ENCODE results near the gene FBXO5. TPM values are rescaled to one million over a fixed set of nuclear protein-coding genes. Genes with fewer than 3 reads are reported as not detected.

The FBXO5 gene
- total RNA-seq, 2 experiments from 2014 or later: 3.0 to 3.3 TPM

DNA sequence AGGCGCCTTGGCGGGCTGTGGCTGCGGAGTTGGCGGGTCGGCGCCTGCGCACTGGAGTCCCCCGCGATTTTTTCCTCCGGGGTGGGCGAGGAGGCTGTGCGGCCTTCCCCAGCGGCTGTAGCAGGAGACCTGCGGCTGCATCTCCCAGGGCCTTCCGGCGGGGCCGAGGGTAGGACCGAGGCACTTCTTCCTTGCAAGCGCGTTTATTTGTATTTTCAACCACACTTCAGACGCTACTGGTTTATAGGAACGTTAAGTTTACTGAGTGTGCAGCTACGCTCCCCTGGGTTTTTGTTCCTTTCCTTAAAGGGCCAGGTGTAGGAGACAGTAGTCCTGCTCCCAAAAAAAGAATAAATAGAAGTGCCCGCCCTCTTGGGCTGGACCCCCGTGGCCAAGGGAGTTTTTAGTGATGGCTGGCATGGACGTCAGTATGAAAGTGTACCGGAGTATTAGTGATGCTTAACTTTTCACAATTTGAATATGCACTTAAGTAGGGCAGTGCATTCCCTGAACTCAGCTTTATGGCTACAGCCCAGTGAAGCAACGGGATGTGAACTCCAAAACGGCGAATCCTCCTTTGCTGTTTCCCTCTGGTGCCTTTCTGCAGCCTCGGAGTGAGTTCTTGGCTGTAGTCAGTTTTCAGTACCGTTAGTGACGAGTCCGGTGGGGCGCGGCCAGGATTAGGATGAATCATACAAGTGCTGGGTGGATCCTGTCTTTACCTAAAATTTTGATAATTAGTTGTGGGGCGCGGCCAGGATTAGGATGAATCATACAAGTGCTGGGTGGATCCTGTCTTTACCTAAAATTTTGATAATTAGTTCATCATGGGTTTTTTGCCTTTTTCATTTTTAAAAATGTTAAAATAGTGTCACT is 1.0 kb upstream of the FBXO5 start:
- H3K4me3 ChIP-seq (ENCODE audit: low read length): peak overlapping the region; percentile 97
- H3K27ac ChIP-seq (ENCODE audit: low read depth in 1 of 2, low read length in 2 of 2): peak overlapping the region; percentile 81 to 93
- peaks cover 30% of the 10 kb centered on the region for H3K4me1 ChIP-seq (ENCODE audit: insufficient read depth, low read length)
- ChIA-PET CTCF (no interaction called here), POLR2A (interaction anchor here (0.7 to 1.7 kb wide), 6 partner anchors 13 to 1795 kb away, joined by 3 to 6 read pairs (median 4); partner anchors contain the start of gene MTRF1L)
- TF ChIP-seq, protein P1, sequence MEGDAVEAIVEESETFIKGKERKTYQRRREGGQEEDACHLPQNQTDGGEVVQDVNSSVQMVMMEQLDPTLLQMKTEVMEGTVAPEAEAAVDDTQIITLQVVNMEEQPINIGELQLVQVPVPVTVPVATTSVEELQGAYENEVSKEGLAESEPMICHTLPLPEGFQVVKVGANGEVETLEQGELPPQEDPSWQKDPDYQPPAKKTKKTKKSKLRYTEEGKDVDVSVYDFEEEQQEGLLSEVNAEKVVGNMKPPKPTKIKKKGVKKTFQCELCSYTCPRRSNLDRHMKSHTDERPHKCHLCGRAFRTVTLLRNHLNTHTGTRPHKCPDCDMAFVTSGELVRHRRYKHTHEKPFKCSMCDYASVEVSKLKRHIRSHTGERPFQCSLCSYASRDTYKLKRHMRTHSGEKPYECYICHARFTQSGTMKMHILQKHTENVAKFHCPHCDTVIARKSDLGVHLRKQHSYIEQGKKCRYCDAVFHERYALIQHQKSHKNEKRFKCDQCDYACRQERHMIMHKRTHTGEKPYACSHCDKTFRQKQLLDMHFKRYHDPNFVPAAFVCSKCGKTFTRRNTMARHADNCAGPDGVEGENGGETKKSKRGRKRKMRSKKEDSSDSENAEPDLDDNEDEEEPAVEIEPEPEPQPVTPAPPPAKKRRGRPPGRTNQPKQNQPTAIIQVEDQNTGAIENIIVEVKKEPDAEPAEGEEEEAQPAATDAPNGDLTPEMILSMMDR (IDR thresholded peaks at IDR 0.05): no peak
- H3K36me3 ChIP-seq (ENCODE audit: insufficient read depth, low read length): no peaks in the 10 kb centered on the region
- H3K4me1 Mint-ChIP-seq (ENCODE audit: low read depth): peaks cover 52% of the 10 kb centered on the region
- H3K9me3 Mint-ChIP-seq: no peaks in the 10 kb centered on the region
- peak in 13 of 14 experiments; percentile 61 to 97 (median 92) for DNase-seq
- H3K36me3 Mint-ChIP-seq (ENCODE audit: low read depth): peaks cover 17% of the 10 kb centered on the region
- H3K9me3 ChIP-seq (ENCODE audit: control insufficient read depth in 1 of 2, insufficient read depth in 1 of 2, low read length in 2 of 2): no peaks in the 10 kb centered on the region
- no peaks in the 10 kb centered on the region for H3K27me3 ChIP-seq (ENCODE audit: control insufficient read depth in 1 of 2, insufficient read depth in 2 of 2, low read length in 2 of 2)
- H3K27me3 Mint-ChIP-seq: no peaks in the 10 kb centered on the region
- peak; percentile 53 for ATAC-seq (ENCODE audit: poor library complexity)
- peak overlapping the region; percentile 98 for H3K27ac Mint-ChIP-seq
- intact Hi-C loops (cut with DNase I, micrococcal nuclease): loop anchor here (2.0 to 10.0 kb wide), 3 partner anchors 19 to 1599 kb away; partner anchors contain the start of gene MTRF1L (in 2 of the 2)
- peak overlapping the region; percentile 99 for H3K4me3 Mint-ChIP-seq

DNA sequence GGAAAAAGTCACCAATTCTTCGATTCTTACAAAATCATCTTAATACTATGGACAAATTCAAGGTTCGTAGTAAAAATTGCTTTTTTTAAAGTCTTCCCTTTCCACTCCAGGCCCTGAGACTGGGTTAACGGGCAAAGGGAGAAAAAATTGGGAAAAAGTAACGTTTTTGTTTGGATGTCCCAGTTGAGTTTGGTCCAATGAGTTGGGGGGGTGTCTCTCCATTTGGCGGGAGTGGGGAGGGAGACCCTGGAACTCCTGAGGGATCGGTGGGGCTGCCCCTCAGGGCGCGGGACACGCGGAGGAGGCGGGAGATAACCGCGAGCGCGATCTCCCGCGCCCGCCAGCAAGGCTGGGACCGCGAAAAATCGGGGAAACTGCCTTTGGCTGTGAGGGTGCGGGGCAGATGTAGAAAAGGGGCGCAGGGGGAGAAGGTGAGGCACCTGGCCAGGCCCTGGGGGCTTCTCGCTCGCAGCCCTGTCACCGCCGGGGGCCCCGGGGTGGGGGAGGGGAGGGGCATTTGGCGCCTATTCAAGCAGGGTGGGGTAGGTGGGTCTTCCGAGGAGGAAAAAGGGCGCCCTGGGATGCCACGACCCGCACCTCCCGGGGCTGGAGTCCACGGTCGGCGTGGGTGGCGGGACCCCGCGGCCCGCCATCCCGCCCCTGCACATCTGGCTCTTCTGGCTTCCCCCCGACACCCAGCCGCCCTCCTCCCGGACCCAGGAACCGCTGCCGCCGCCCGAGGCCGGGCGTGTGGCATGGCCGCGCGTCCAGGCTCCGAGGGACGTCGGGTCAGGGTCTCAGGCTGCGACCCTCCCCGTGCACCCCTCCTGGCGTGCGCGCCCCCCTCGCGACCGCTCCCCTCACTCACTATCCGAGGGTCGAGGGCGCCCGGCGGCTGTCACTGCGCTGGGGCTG is 595 bp downstream of the FBXO5 start:
- Mint-ChIP-seq H3K9me3 (no peaks in the 10 kb centered on the region), H3K27ac (peak overlapping the region; percentile 47), H3K4me3 (peak overlapping the region; percentile 99), H3K27me3 (no peaks in the 10 kb centered on the region), H3K36me3 (ENCODE audit: low read depth) (peaks cover 16% of the 10 kb centered on the region), H3K4me1 (ENCODE audit: low read depth) (peaks cover 54% of the 10 kb centered on the region)
- H3K36me3 ChIP-seq (ENCODE audit: insufficient read depth, low read length): no peaks in the 10 kb centered on the region
- intact Hi-C loops (cut with DNase I, micrococcal nuclease): loop anchor here (2.0 to 10.0 kb wide), 3 partner anchors 21 to 1597 kb away; partner anchors contain the start of gene MTRF1L (in 1 of the 2)
- H3K4me3 ChIP-seq (ENCODE audit: low read length): peak overlapping the region; percentile 97
- H3K27me3 ChIP-seq (ENCODE audit: control insufficient read depth in 1 of 2, insufficient read depth in 2 of 2, low read length in 2 of 2): no peaks in the 10 kb centered on the region
- ATAC-seq (ENCODE audit: poor library complexity) (no peak), DNase-seq (peak in 4 of 14 experiments; percentile 2 to 35 (median 14))
- ChIA-PET POLR2A (interaction anchor here (0.8 to 1.7 kb wide), 4 partner anchors 12 to 1592 kb away, joined by 3 to 6 read pairs (median 4); partner anchors contain the start of gene MTRF1L), CTCF (no interaction called here)
- TF ChIP-seq, protein P1 (IDR thresholded peaks at IDR 0.05): no peak
- no peaks in the 10 kb centered on the region for H3K9me3 ChIP-seq (ENCODE audit: control insufficient read depth in 1 of 2, insufficient read depth in 1 of 2, low read length in 2 of 2)
- H3K27ac ChIP-seq (ENCODE audit: low read depth in 1 of 2, low read length in 2 of 2): no peak overlapping the region
- peaks cover 34% of the 10 kb centered on the region for H3K4me1 ChIP-seq (ENCODE audit: insufficient read depth, low read length)

DNA sequence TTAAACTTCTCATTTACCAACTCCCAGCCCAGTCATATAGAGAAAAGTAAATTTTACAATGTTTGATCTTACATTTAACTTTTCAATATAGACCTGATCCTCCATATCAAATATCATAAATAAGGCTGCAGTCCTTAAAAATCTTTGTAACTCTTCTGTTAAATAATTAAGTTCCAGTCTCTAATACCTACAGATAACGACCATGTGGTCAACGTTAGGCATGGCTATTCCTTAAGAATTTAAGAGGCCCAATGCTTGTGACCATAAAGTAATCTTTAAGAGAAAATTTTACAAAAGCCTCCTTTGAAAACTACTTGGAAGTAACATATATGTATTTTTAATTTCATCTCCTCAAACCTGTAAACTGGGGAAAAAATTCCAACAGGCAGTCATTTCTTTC is 1.6 kb downstream of the FBXO5 start:
- H3K4me1 ChIP-seq (ENCODE audit: insufficient read depth, low read length): peaks cover 34% of the 10 kb centered on the region
- intact Hi-C loops (cut with DNase I, micrococcal nuclease): loop anchor here in 1 of 2 experiments (5.0 to 10.0 kb wide), 2 partner anchors 679 to 1596 kb away; no protein-coding TSS in a partner anchor
- ChIA-PET CTCF (no interaction called here), POLR2A (no interaction called here)
- TF ChIP-seq, protein P1 (IDR thresholded peaks at IDR 0.05): no peak
- H3K27me3 ChIP-seq (ENCODE audit: control insufficient read depth in 1 of 2, insufficient read depth in 2 of 2, low read length in 2 of 2): no peaks in the 10 kb centered on the region
- Mint-ChIP-seq H3K4me1 (ENCODE audit: low read depth) (peaks cover 60% of the 10 kb centered on the region), H3K36me3 (ENCODE audit: low read depth) (peaks cover 20% of the 10 kb centered on the region), H3K27me3 (no peaks in the 10 kb centered on the region), H3K4me3 (peak overlapping the region; percentile 72), H3K27ac (no peak overlapping the region), H3K9me3 (no peaks in the 10 kb centered on the region)
- H3K4me3 ChIP-seq (ENCODE audit: low read length): no peak overlapping the region
- no peak overlapping the region for H3K27ac ChIP-seq (ENCODE audit: low read depth in 1 of 2, low read length in 2 of 2)
- ATAC-seq (ENCODE audit: poor library complexity): no peak
- H3K9me3 ChIP-seq (ENCODE audit: control insufficient read depth in 1 of 2, insufficient read depth in 1 of 2, low read length in 2 of 2): no peaks in the 10 kb centered on the region
- no peak for DNase-seq
- H3K36me3 ChIP-seq (ENCODE audit: insufficient read depth, low read length): no peaks in the 10 kb centered on the region
